ENCODE measurements around the gene HK1.

GRCh38 chr10:69276503-69276902 is 1.8 kb upstream of the HK1 start:
- TF ChIP-seq EZH2 (IDR thresholded peaks at IDR 0.05; ENCODE audit: borderline replicate concordance, low read length) (no peak), CTCF (conservative IDR thresholded peaks at IDR 0.05 in 1 of 2, IDR thresholded peaks at IDR 0.05 in 1 of 2; ENCODE audit: extremely low read depth in 1 of 2, insufficient read depth in 1 of 2, low read depth in 1 of 2, low read length in 2 of 2) (no peak)
